SIG-M5 (cell line): ENCODE measurements around the gene KLK6.

Source experiments
- DNase-seq: peaks from one replicate; lab custom pipeline; 2025; lab: John Stamatoyannopoulos, UW

KLK6 gene

DNA sequence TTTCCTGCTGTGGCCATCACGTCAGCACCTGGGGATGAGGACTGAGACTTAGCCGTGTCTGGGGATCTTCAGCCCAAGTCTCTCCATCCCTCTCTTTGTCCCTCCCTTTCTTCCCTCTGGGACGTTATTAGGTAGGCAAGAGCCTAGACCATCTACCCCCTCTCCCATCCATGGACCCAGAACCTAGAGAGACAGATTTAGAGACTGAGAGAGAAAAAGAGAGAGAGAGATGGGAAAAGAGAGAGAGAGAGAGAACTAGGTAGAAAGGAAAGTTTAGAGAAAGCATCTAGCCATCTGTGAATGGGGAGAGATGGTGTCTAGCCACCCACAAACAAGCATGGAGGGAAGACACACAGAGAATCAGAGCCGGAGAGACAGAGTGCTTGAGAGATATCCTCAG is 58.7 kb downstream of the KLK6 start:
- no peak for DNase-seq

DNA sequence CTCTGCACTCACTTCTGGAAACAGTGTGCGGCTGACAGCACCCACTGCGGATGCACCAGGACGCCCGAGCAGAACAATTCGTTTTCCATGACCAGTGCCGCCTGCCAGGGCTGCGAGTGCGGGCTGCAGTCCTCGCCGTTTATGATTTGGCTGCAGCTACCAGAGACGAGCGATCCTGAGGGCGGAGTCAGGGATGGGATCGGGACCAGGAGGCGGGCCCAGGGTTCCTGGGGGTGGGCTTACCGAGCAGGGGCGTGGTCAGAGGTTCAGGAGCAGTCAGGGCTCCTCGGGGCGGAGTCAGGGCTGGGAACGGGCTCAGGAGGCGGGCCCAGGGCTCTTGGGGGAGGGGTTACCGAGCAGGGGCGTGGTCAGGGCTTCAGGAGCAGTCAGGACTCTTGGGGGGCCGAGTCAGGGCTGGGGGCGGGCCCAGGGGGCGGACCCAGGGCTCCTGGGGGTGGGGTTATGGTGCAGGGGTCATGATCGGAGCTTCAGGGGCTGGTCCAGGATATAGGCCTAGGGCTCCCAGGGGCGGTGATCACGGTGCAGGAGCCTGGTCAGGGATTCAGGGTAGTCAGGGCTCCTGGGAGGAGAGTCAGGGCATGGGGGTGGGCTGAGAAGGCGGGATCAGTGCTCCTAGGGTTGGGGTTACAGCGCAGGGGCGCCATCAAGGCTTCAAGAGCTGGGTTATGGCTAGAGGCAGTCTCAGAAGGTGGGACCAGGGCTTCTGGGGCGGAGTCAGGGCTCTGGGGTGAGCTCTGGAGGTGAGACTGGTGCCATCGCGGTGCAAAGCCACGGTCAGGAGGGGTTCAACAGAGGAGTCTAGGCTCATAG is 59.9 kb downstream of the KLK6 start:
- DNase-seq: no peak
